PC-9 (cell line): ENCODE measurements around the gene ITIH5. TPM values are rescaled to one million over a fixed set of nuclear protein-coding genes. Genes with fewer than 3 reads are reported as not detected.
A peak's percentile ranks its signal among the peaks of the same experiment; 100 is the strongest.

Source experiments
- BruUV-seq: library from RNA; stranded (reverse); fragments of 400-500 nt; replicated peaks from 2 replicates; lab custom pipeline; 2021; lab: Mats Ljungman, UMichigan
- CTCF ChIA-PET: fragments of 300-600 bp; sonication (Branson Sonifier 250); formaldehyde crosslinking; loops from one replicate; lab custom pipeline; 2022; ENCODE audit warnings: antibody characterized with exemption; lab: Charles Lee
- POLR2A ChIA-PET: fragments of 300-600 bp; sonication (Branson Sonifier 250); formaldehyde crosslinking; loops from one replicate; lab custom pipeline; 2022; ENCODE audit warnings: antibody characterized with exemption; ENCODE audit not compliant: unreplicated experiment; lab: Charles Lee
- DNase-seq, 2 experiments: peaks; one replicate each; pipeline versions ENCODE4 v3.0.0 to v3.0.0-alpha.2; 2015 to 2022; ENCODE audit warnings: mixed read lengths in 1 of 2
- H2AFZ ChIP-seq: fragments of 200-600 bp; sonication (generic); 2 replicates; pipeline ENCODE4 v1.8.1; 2017; ENCODE audit warnings: antibody characterized with exemption
- H3F3A ChIP-seq: fragments of 200-600 bp; sonication (generic); 2 replicates; pipeline ENCODE4 v1.8.1; 2017; ENCODE audit warnings: antibody characterized with exemption, mild to moderate bottlenecking, low read depth; ENCODE audit not compliant: insufficient read depth
- H3K27ac ChIP-seq: fragments of 200-600 bp; sonication (generic); 2 replicates; pipeline ENCODE4 v1.6.1; 2016; ENCODE audit warnings: mixed run types
- H3K27me3 ChIP-seq: fragments of 200-600 bp; sonication (generic); 2 replicates; pipeline ENCODE4 v1.6.1; 2016; ENCODE audit warnings: low read depth, mixed run types; ENCODE audit not compliant: insufficient read depth
- H3K36me3 ChIP-seq: fragments of 200-600 bp; sonication (generic); 2 replicates; pipeline ENCODE4 v1.6.1; 2016; ENCODE audit warnings: low read depth, mixed run types
- H3K4me1 ChIP-seq: fragments of 200-600 bp; sonication (generic); replicated peaks from 2 replicates; pipeline ENCODE4 v1.6.1; 2016; ENCODE audit warnings: mixed run types; ENCODE audit not compliant: insufficient read depth
- H3K4me2 ChIP-seq: fragments of 200-600 bp; sonication (generic); 2 replicates; pipeline ENCODE4 v1.6.1; 2017; ENCODE audit warnings: mixed run types
- H3K4me3 ChIP-seq: fragments of 200-600 bp; sonication (generic); 2 replicates; pipeline ENCODE4 v1.6.1; 2016; ENCODE audit warnings: mixed run types
- H3K79me2 ChIP-seq: fragments of 200-600 bp; sonication (generic); 2 replicates; pipeline ENCODE4 v1.6.1; 2017; ENCODE audit warnings: low read depth, mixed run types
- H3K9me2 ChIP-seq: fragments of 200-600 bp; sonication (generic); 2 replicates; pipeline ENCODE4 v1.8.1; 2017; ENCODE audit warnings: mild to moderate bottlenecking; ENCODE audit not compliant: insufficient read depth
- H3K9me3 ChIP-seq: fragments of 200-600 bp; sonication (generic); 2 replicates; pipeline ENCODE4 v1.8.1; 2016; ENCODE audit warnings: low read depth; ENCODE audit not compliant: insufficient read depth
- H4K20me1 ChIP-seq: fragments of 200-600 bp; sonication (generic); 2 replicates; pipeline ENCODE4 v1.8.1; 2017; ENCODE audit not compliant: insufficient read depth
- CTCF ChIP-seq: fragments of 200-600 bp; sonication (generic); conservative IDR thresholded peaks from 2 replicates; pipeline ENCODE4 v1.6.1; 2017; ENCODE audit warnings: mixed run types, antibody characterized with exemption, mild to moderate bottlenecking, moderate library complexity
- EZH2 ChIP-seq: fragments of 200-600 bp; sonication (generic); IDR thresholded peaks from 2 replicates; pipeline ENCODE4 v1.8.0; 2017; ENCODE audit warnings: antibody characterized with exemption, low read depth
- intact Hi-C: fragments of 100-400 bp; cut with micrococcal nuclease; formaldehyde crosslinking; loops from one replicate; pipeline ENCODE4 v1.10.0; 2022; ENCODE audit not compliant: unreplicated experiment
- total RNA-seq: library from RNA; stranded (reverse); gene quantifications from 2 replicates; pipeline ENCODE4 v1.2.3, GENCODE V29; 2021

The ITIH5 gene
- total RNA-seq, 1 experiment from 2014 or later: not detected

DNA sequence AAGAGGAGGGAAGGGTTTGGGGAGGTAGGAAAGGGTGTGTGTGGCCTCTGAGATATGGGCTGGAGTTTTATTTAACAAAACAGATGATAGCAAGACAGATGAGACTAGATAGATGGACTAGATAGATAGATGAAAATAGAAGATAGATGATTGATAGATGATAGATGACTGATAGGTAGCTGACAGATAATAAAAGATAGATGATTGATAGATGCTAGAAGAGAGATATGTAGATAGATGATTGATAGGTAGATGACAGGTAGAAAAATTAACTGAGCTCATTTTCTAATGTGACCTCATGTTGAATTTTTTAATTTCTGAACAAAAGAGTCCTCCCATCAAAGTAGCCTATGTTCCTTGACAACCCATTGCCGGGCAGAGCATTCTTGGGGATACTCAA, 139.3 kb downstream of the ITIH5 start:
- H3K4me1 ChIP-seq: no peaks in the 10 kb centered on the region
- no peak overlapping the region for H2AFZ ChIP-seq
- intact Hi-C loops: loop anchor here (5.0 to 10.0 kb wide), 2 partner anchors 863 to 1680 kb away; no protein-coding TSS in a partner anchor
- H3K36me3 ChIP-seq: no peaks in the 10 kb centered on the region
- no peak overlapping the region for H3K27ac ChIP-seq
- no peaks in the 10 kb centered on the region for H3K79me2 ChIP-seq
- POLR2A ChIA-PET: no interaction called here
- no peak overlapping the region for H3K4me2 ChIP-seq
- peaks cover 24% of the 10 kb centered on the region for H3K27me3 ChIP-seq
- H3F3A ChIP-seq: no peaks in the 10 kb centered on the region
- CTCF ChIA-PET: no interaction called here
- no peaks in the 10 kb centered on the region for H4K20me1 ChIP-seq
- DNase-seq: no peak
- TF ChIP-seq EZH2 (no peak), CTCF (no peak)
- H3K9me3 ChIP-seq: no peaks in the 10 kb centered on the region
- H3K4me3 ChIP-seq: no peak overlapping the region
- BruUV-seq: no TSS peak
- no peaks in the 10 kb centered on the region for H3K9me2 ChIP-seq

- Histone ChIP-seq H3K9me3 (no peaks in the 10 kb centered on the region), H3F3A (no peaks in the 10 kb centered on the region), H3K4me2 (no peak overlapping the region; the same call in 1 of the 2 replicates), H3K27ac (no peak overlapping the region), H3K9me2 (no peaks in the 10 kb centered on the region), H3K27me3 (peaks cover 21% of the 10 kb centered on the region), H2AFZ (no peak overlapping the region), H3K79me2 (no peaks in the 10 kb centered on the region), H3K4me3 (no peak overlapping the region), H3K4me1 (no peaks in the 10 kb centered on the region), H3K36me3 (no peaks in the 10 kb centered on the region), H4K20me1 (no peaks in the 10 kb centered on the region)
- TF ChIP-seq CTCF (no peak), EZH2 (no peak)
- intact Hi-C loops: loop anchor here (5.0 to 10.0 kb wide), 2 partner anchors 861 to 1681 kb away; no protein-coding TSS in a partner anchor
- CTCF ChIA-PET: interaction anchor here (0.7 to 1.2 kb wide), 5 partner anchors 161 to 1780 kb away, joined by 3 to 18 read pairs (median 4); no protein-coding TSS in a partner anchor
- no peak for DNase-seq
- BruUV-seq: no TSS peak
- POLR2A ChIA-PET: no interaction called here
Observed at GRCh38 chr10:7526017-7526400, 140.8 kb downstream of the ITIH5 start.

DNA sequence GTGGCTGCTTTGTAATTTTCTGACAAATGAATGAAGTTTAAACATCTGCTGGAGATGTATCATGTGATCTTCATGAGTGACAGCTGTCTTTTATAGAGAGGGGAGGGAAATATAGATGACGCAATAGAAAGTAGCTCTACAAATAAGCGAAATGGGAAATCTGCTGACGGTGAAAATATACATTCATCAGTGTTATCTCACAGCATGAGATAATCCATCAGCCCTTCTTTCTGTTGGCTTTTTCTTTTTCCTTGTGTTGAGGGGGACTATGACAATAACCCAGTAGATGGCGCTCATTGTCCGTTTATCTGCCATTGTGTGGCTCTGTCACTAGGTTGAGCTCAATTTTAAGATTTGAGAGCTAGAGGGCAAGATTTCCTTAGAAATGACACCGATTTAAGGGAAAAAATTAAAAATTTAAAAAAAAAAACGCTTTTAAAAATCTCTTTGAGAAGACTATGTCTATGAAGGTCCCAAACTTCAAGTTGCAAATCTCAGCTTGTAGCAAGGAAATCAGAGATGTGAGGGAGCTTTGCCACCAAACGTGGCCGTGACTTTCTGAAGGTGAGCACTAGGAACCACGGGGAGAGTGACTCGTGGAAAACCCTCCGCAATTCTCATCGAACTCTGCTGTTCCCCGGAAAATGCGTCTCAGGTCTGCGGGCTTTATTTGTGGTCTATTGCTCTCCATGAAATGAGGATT, 141.3 kb downstream of the ITIH5 start:
- no peak for TF ChIP-seq EZH2
- TF ChIP-seq CTCF: peak; percentile 78
- Histone ChIP-seq H3K27ac (no peak overlapping the region), H4K20me1 (no peaks in the 10 kb centered on the region), H3K9me2 (no peaks in the 10 kb centered on the region), H3K36me3 (no peaks in the 10 kb centered on the region), H3F3A (no peaks in the 10 kb centered on the region), H3K27me3 (peaks cover 16% of the 10 kb centered on the region), H3K4me2 (no peak overlapping the region; the same call in 1 of the 2 replicates), H3K79me2 (no peaks in the 10 kb centered on the region), H2AFZ (no peak overlapping the region), H3K4me3 (no peak overlapping the region), H3K4me1 (no peaks in the 10 kb centered on the region), H3K9me3 (no peaks in the 10 kb centered on the region)
- ChIA-PET POLR2A (interaction anchor here (0.6 kb wide), 2 partner anchors 68 to 879 kb away, joined by 3 to 8 read pairs; no protein-coding TSS in a partner anchor), CTCF (interaction anchor here (0.5 to 1.2 kb wide), 10 partner anchors 87 to 1841 kb away, joined by 3 to 18 read pairs (median 4); partner anchors contain the start of gene TASOR2)
- DNase-seq: peak; percentile 42 to 49
- intact Hi-C loops: loop anchor here (1.0 to 10.0 kb wide), 4 partner anchors 162 to 1777 kb away; no protein-coding TSS in a partner anchor
- BruUV-seq: no TSS peak
